AG10803 (cell line): ENCODE data around the gene TUBB.
"Not testable (repeated sequence)": the region's sequence is repeated elsewhere in the genome, so short reads cannot be mapped to it uniquely, and the experiment has no call there.

Experiments
- DNase-seq: peaks from one replicate; pipeline ENCODE4 v3.0.0; 2010; ENCODE audit warnings: low read depth
- H3K4me3 ChIP-seq: 2 replicates; pipeline ENCODE4 v1.5.1; 2011; ENCODE audit warnings: mild to moderate bottlenecking, low read length, control low read depth
- CTCF ChIP-seq: conservative IDR thresholded peaks from 2 replicates; pipeline ENCODE4 v1.5.1; 2011; ENCODE audit warnings: mild to moderate bottlenecking, low read length, control low read depth, inconsistent platforms

Gene TUBB

DNA sequence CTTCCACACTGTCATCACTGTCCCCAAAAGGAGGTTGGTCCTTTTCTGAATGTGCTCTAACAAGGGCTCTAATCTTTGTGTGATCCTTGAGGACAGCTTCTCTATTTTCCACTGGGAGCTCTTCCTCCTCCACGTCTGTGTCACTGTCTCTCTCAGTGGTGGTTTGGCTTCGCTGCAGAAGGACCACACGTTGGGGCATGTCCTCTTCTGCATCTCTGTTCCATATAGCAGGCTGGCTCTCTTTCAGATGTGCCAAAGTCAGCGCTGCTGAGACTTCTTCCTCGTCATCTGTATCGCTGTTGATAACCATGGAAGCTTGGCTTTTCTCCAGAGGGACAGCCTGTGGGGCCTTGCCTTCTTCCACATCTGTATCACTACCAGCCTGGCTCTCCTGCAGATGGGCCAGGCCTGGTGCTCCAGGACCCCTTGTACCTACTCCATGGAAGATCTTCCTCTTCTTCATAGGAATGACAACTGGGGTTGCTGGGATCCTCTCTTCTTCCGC is 7.7 kb upstream of the TUBB start:
- DNase-seq, result no peak
- no peak overlapping the region for H3K4me3 ChIP-seq
- TF ChIP-seq CTCF, result no peak

DNA sequence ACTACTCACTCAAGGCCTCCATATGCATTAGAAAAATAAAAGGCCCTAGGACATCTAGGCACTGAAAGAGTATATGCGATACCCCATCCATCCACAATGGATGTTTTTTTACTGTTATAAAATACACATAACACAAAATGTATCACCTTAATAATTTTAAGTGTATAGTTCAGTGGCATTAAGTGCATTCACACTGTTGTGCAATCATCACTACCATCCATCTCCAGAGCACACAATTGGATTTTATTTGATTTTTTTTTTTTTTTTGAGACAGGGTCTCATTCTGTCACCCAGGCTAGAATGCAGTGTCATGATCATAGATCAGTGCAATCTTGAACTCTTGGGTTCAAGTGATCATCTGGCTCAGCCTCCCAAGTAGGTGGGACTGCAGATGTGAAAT is 5.9 kb upstream of the TUBB start:
- no peak overlapping the region for H3K4me3 ChIP-seq
- DNase-seq, result no peak
- no peak for TF ChIP-seq CTCF

- no peak for TF ChIP-seq CTCF
- peak overlapping the region; percentile 82 for H3K4me3 ChIP-seq
- DNase-seq, result no peak
Measured at GRCh38 chr6:30716879-30717128, 3.3 kb upstream of the TUBB start.

DNA sequence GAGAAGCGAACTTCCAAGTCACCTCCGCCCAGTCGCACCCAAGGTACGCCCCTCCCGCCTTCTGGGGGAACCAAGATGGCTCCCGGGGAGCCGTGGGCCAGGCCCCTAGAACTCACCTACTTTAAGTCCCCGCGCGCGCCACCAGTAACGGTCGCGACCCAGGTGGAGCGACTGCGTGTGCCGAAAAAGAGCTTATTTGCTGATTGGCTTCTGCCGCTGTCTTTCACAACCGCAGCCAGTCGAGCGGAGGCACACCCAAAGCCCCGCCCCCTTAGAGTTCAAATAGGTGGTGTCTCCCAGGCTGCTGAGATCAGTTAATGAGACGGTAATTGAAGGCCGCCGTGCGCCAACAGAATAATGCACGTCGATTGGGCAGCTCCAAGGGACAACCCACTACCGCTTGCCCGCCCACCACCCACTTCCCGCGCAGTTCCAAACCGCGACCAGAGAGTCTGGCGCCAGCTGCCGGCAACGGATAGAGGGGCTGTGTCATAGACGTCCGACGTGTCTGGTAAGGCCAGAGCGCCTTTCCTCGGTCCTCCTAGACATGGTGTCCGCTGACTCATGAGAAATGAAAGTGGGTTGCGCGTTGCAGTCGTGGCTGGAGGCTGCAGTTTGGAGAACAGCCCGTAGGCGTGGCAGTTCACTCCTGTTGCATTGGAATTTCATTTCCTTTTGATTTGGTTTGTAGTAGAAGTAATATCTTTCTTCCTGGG is 2.9 kb upstream of the TUBB start, which contains the start of gene MDC1:
Gene MDC1, minus strand, starts transcription at position 153 of the 716 bp plus-strand sequence. CDS start 2,106 bp downstream, outside the sequence.
- peak within 1 kb of the TSS; percentile 82 for H3K4me3 ChIP-seq
- TF ChIP-seq CTCF, result peak; percentile 28; the same call in 1 of the 2 replicates
- DNase-seq, result peak; percentile 100

GRCh38 chr6:30717845-30718720 is 2.1 kb upstream of the TUBB start:
- DNase-seq, result not testable (repeated sequence)
- H3K4me3 ChIP-seq, result peak overlapping the region; percentile 59

DNA sequence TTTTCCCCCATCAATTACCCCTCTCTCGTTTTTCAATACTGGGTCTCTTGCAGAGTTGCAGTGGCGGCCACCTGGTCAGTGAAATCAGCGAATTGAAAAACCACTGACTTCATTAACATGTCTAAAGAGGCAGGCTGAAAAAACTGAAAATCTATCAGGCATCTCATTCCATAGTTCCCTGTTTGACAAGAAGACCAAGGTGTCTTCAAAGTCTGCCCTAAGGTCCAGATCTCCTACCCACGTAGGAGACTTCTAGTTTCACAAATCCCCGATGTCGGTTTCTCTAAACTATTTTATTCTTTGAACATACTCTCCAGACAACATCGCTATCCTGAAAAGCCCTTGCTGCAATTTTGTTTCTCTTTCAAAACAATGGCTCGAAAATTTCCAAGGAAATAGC is 796 bp upstream of the TUBB start:
- no peak for DNase-seq
- TF ChIP-seq CTCF, result no peak
- peak overlapping the region; percentile 71 for H3K4me3 ChIP-seq

DNA sequence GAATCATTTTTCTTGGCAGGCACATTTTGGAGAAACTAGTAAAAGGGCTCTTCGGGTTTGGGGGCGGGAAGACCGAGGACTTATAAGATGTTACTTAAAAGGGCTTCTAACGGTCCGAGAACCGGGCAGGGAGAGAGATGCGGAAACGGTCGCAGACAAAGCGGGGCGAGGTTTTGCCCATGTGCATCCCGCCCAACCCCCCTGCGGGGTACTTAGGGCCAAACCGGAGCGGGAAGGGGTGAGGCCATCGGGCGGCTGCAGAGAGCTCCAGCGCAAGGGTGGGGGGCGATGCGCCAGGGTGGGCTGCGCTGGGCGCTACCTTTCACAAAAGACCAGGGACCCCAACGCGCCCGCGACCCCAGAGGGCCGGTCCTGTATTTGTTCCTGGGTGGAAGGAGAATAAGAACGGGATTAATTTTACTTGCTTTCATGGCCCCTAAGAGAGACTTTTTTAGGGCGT is 616 bp downstream of the TUBB start:
- peak; percentile 44 for DNase-seq
- TF ChIP-seq CTCF, result no peak
- H3K4me3 ChIP-seq, result peak overlapping the region; percentile 93
